ENCODE measurements around the gene SPIRE2. TPM values are rescaled to one million over a fixed set of nuclear protein-coding genes. Genes with fewer than 3 reads are reported as not detected.

Gene SPIRE2
- total RNA-seq, 2 donors from 2014 or later = 2.0 TPM; not detected in 1

GRCh38 chr16:89884041-89884421 lies 55.8 kb downstream of the SPIRE2 start:
- ATAC-seq (ENCODE audit: insufficient number of reproducible peaks, low FRiP score, low read depth) (no peak), DNase-seq (ENCODE audit: low spot score) (no peak)
- Histone ChIP-seq H3K27me3 (replicated peaks; ENCODE audit: insufficient read depth) (no peaks in the 10 kb centered on the region), H3K4me3 (no peak overlapping the region), H3K27ac (no peak overlapping the region), H3K36me3 (peaks cover 84% of the 10 kb centered on the region), H3K4me1 (ENCODE audit: control insufficient read depth in 1 of 2, low read depth in 2 of 2) (no peaks in the 10 kb centered on the region), H3K9me3 (no peaks in the 10 kb centered on the region)
- no peak for TF ChIP-seq CTCF (IDR thresholded peaks at IDR 0.05)

- Histone ChIP-seq H3K9me3 (no peaks in the 10 kb centered on the region), H3K4me1 (ENCODE audit: control insufficient read depth in 1 of 2, low read depth in 2 of 2) (no peaks in the 10 kb centered on the region), H3K27me3 (replicated peaks; ENCODE audit: insufficient read depth) (no peaks in the 10 kb centered on the region), H3K36me3 (peaks cover 79% of the 10 kb centered on the region), H3K4me3 (no peak overlapping the region), H3K27ac (no peak overlapping the region)
- DNase-seq (ENCODE audit: low spot score) (no peak), ATAC-seq (ENCODE audit: insufficient number of reproducible peaks, low FRiP score, low read depth) (no peak)
- no peak for TF ChIP-seq CTCF (IDR thresholded peaks at IDR 0.05)
Measured at GRCh38 chr16:89887243-89887642, 59.0 kb downstream of the SPIRE2 start.

GRCh38 chr16:89890200-89890599 lies 61.9 kb downstream of the SPIRE2 start:
- no peak for TF ChIP-seq CTCF (IDR thresholded peaks at IDR 0.05)
- no peaks in the 10 kb centered on the region for H3K4me1 ChIP-seq (ENCODE audit: control insufficient read depth in 1 of 2, low read depth in 2 of 2)
- H3K9me3 ChIP-seq = no peaks in the 10 kb centered on the region
- no peak overlapping the region for H3K27ac ChIP-seq
- H3K27me3 ChIP-seq (replicated peaks; ENCODE audit: insufficient read depth) = no peaks in the 10 kb centered on the region
- DNase-seq (ENCODE audit: low spot score) (no peak), ATAC-seq (ENCODE audit: insufficient number of reproducible peaks, low FRiP score, low read depth) (no peak)
- H3K4me3 ChIP-seq = no peak overlapping the region
- H3K36me3 ChIP-seq = peaks cover 80% of the 10 kb centered on the region

- H3K4me3 ChIP-seq = no peak overlapping the region
- H3K27ac ChIP-seq = no peak overlapping the region
- no peaks in the 10 kb centered on the region for H3K27me3 ChIP-seq (replicated peaks; ENCODE audit: insufficient read depth)
- peaks cover 80% of the 10 kb centered on the region for H3K36me3 ChIP-seq
- no peak for DNase-seq (ENCODE audit: low spot score)
- TF ChIP-seq CTCF (IDR thresholded peaks at IDR 0.05) = no peak
- no peaks in the 10 kb centered on the region for H3K9me3 ChIP-seq
- no peaks in the 10 kb centered on the region for H3K4me1 ChIP-seq (ENCODE audit: control insufficient read depth in 1 of 2, low read depth in 2 of 2)
- no peak for ATAC-seq (ENCODE audit: insufficient number of reproducible peaks, low FRiP score, low read depth)
Measured at GRCh38 chr16:89890886-89891657, 62.8 kb downstream of the SPIRE2 start.

GRCh38 chr16:89892055-89892630 lies 63.9 kb downstream of the SPIRE2 start:
- Histone ChIP-seq H3K36me3 (peaks cover 78% of the 10 kb centered on the region), H3K27me3 (replicated peaks; ENCODE audit: insufficient read depth) (no peaks in the 10 kb centered on the region), H3K4me1 (ENCODE audit: control insufficient read depth in 1 of 2, low read depth in 2 of 2) (no peaks in the 10 kb centered on the region), H3K4me3 (no peak overlapping the region), H3K9me3 (no peaks in the 10 kb centered on the region), H3K27ac (no peak overlapping the region)
- ATAC-seq (ENCODE audit: insufficient number of reproducible peaks, low FRiP score, low read depth) (no peak), DNase-seq (ENCODE audit: low spot score) (no peak)
- no peak for TF ChIP-seq CTCF (IDR thresholded peaks at IDR 0.05)
